Activated T-cell treated with anti-CD3 and anti-CD28 coated beads for 1 hour (primary cell): Measurements from ENCODE around the gene KCNG4.

ENCODE experiments used
- DNase-seq: peaks from one replicate; pipeline ENCODE4 v3.0.0-alpha.2; 2020; ENCODE audit warnings: low read depth

Gene KCNG4

GRCh38 chr16:84262939-84263338 lies 23.1 kb upstream of the KCNG4 start:
- DNase-seq, result no peak

GRCh38 chr16:84262031-84262430 lies 22.2 kb upstream of the KCNG4 start:
- DNase-seq, result no peak

- no peak for DNase-seq
These were observed 21.1 kb upstream of the KCNG4 start for GRCh38 chr16:84260766-84261554.

GRCh38 chr16:84259691-84260090 lies 19.9 kb upstream of the KCNG4 start:
- no peak for DNase-seq

GRCh38 chr16:84258266-84258665 lies 18.5 kb upstream of the KCNG4 start:
- DNase-seq, result no peak

- no peak for DNase-seq
These were observed 15.4 kb upstream of the KCNG4 start for GRCh38 chr16:84255050-84255810.

GRCh38 chr16:84254062-84254461 lies 14.2 kb upstream of the KCNG4 start:
- no peak for DNase-seq

- no peak for DNase-seq
These were observed 13.4 kb upstream of the KCNG4 start for GRCh38 chr16:84253173-84253572.

- no peak for DNase-seq
These were observed 12.4 kb upstream of the KCNG4 start for GRCh38 chr16:84252184-84252583.

GRCh38 chr16:84247844-84248243 lies 8.0 kb upstream of the KCNG4 start:
- no peak for DNase-seq

GRCh38 chr16:84247331-84247730 lies 7.5 kb upstream of the KCNG4 start:
- DNase-seq, result no peak

- DNase-seq, result no peak
These were observed 6.9 kb upstream of the KCNG4 start for GRCh38 chr16:84246679-84247077.

GRCh38 chr16:84245956-84246678 lies 6.3 kb upstream of the KCNG4 start:
- no peak for DNase-seq

- no peak for DNase-seq
These were observed 4.9 kb upstream of the KCNG4 start for GRCh38 chr16:84244728-84245127.

GRCh38 chr16:84243732-84244131 lies 3.9 kb upstream of the KCNG4 start:
- DNase-seq, result no peak

- no peak for DNase-seq
These were observed 3.0 kb upstream of the KCNG4 start for GRCh38 chr16:84242839-84243238.

GRCh38 chr16:84241778-84242177 lies 2.0 kb upstream of the KCNG4 start:
- no peak for DNase-seq

GRCh38 chr16:84240455-84240854 lies 643 bp upstream of the KCNG4 start:
- DNase-seq, result no peak

GRCh38 chr16:84239141-84239769 lies 557 bp downstream of the KCNG4 start:
- no peak for DNase-seq

GRCh38 chr16:84237994-84238750 lies 1.6 kb downstream of the KCNG4 start:
- no peak for DNase-seq

- no peak for DNase-seq
These were observed 3.1 kb downstream of the KCNG4 start for GRCh38 chr16:84236671-84237070.
